KMS-11 (cell line): ENCODE results near the gene RSU1.

Source experiments
- H2AFZ ChIP-seq: fragments of 200-600 bp; sonication (generic); 2 replicates; pipeline ENCODE4 v1.6.1; 2016; ENCODE audit warnings: antibody characterized with exemption, mixed run types, low read depth
- H3K27ac ChIP-seq: fragments of 200-600 bp; sonication (generic); 2 replicates; pipeline ENCODE4 v1.6.1; 2016; ENCODE audit warnings: mild to moderate bottlenecking, mixed run types
- H3K27me3 ChIP-seq: fragments of 200-600 bp; sonication (generic); 2 replicates; pipeline ENCODE4 v1.6.1; 2017; ENCODE audit warnings: mild to moderate bottlenecking, low read depth, mixed run types, moderate library complexity; ENCODE audit not compliant: insufficient read depth
- H3K36me3 ChIP-seq: fragments of 200-600 bp; sonication (generic); 2 replicates; pipeline ENCODE4 v1.6.1; 2017; ENCODE audit warnings: mild to moderate bottlenecking, mixed run types; ENCODE audit not compliant: insufficient read depth
- H3K4me1 ChIP-seq: fragments of 200-600 bp; sonication (generic); 2 replicates; pipeline ENCODE4 v1.6.1; 2016; ENCODE audit warnings: mild to moderate bottlenecking, low read depth, mixed run types; ENCODE audit not compliant: poor library complexity, severe bottlenecking
- H3K4me2 ChIP-seq: fragments of 200-600 bp; sonication (generic); 2 replicates; pipeline ENCODE4 v1.7.0; 2016; ENCODE audit warnings: mild to moderate bottlenecking, mixed run types
- H3K4me3 ChIP-seq: fragments of 200-600 bp; sonication (generic); IDR thresholded peaks from 2 replicates; pipeline ENCODE4 v1.6.1; 2017; ENCODE audit warnings: low read depth, low read length, mixed read lengths; ENCODE audit not compliant: insufficient read depth
- H3K79me2 ChIP-seq: fragments of 200-600 bp; sonication (generic); 2 replicates; pipeline ENCODE4 v1.6.1; 2016; ENCODE audit warnings: low read depth, mixed run types; ENCODE audit not compliant: insufficient read depth
- H3K9ac ChIP-seq: fragments of 200-600 bp; sonication (generic); 2 replicates; pipeline ENCODE4 v1.6.1; 2016; ENCODE audit warnings: mild to moderate bottlenecking, mixed run types
- H4K20me1 ChIP-seq: fragments of 200-600 bp; sonication (generic); 2 replicates; pipeline ENCODE4 v1.6.1; 2016; ENCODE audit warnings: mild to moderate bottlenecking, mixed run types; ENCODE audit not compliant: insufficient read depth
- TF ChIP-seq, protein P1 (sequence below): fragments of 200-600 bp; sonication (generic); conservative IDR thresholded peaks from 2 replicates; pipeline ENCODE4 v1.6.1; 2017; ENCODE audit warnings: low read depth, mild to moderate bottlenecking, antibody characterized with exemption, low read length, moderate library complexity, mixed read lengths

The RSU1 gene

DNA sequence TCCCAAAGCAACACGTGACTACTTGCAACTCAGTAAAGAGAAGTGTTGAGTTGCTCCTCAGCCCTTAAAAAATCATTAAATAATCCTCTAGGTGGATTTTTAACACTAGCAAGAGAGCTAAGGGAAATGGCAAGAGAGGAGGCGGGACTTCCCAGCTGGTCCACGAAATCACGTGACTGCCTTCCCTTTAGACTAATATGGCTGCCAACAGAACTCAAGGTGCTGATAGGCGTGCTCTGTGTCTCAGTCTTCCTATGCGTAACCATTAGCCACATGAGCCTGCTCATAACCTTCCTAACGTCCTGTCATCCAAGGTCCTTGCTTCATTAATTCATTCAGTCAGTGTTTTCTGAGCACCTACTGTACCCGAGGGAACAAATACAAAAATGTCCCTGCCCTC, 66.0 kb downstream of the RSU1 start:
- Histone ChIP-seq H3K4me2 (no peak overlapping the region), H2AFZ (no peak overlapping the region), H3K79me2 (no peaks in the 10 kb centered on the region), H3K27me3 (no peaks in the 10 kb centered on the region), H3K27ac (no peak overlapping the region), H3K9ac (no peak overlapping the region), H4K20me1 (no peaks in the 10 kb centered on the region), H3K36me3 (no peaks in the 10 kb centered on the region), H3K4me1 (no peaks in the 10 kb centered on the region), H3K4me3 (no peak overlapping the region)
- TF ChIP-seq, protein P1, sequence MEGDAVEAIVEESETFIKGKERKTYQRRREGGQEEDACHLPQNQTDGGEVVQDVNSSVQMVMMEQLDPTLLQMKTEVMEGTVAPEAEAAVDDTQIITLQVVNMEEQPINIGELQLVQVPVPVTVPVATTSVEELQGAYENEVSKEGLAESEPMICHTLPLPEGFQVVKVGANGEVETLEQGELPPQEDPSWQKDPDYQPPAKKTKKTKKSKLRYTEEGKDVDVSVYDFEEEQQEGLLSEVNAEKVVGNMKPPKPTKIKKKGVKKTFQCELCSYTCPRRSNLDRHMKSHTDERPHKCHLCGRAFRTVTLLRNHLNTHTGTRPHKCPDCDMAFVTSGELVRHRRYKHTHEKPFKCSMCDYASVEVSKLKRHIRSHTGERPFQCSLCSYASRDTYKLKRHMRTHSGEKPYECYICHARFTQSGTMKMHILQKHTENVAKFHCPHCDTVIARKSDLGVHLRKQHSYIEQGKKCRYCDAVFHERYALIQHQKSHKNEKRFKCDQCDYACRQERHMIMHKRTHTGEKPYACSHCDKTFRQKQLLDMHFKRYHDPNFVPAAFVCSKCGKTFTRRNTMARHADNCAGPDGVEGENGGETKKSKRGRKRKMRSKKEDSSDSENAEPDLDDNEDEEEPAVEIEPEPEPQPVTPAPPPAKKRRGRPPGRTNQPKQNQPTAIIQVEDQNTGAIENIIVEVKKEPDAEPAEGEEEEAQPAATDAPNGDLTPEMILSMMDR = no peak

- Histone ChIP-seq H3K4me2 (no peak overlapping the region), H3K4me1 (no peaks in the 10 kb centered on the region), H3K79me2 (no peaks in the 10 kb centered on the region), H3K27ac (no peak overlapping the region), H3K9ac (no peak overlapping the region), H3K27me3 (no peaks in the 10 kb centered on the region), H3K36me3 (no peaks in the 10 kb centered on the region), H4K20me1 (no peaks in the 10 kb centered on the region), H3K4me3 (no peak overlapping the region), H2AFZ (no peak overlapping the region)
- TF ChIP-seq, protein P1 = no peak
Observed at GRCh38 chr10:16750461-16750860, 66.8 kb downstream of the RSU1 start.

GRCh38 chr10:16748749-16749148, 68.5 kb downstream of the RSU1 start:
- Histone ChIP-seq H3K27ac (no peak overlapping the region), H3K4me1 (no peaks in the 10 kb centered on the region), H3K9ac (no peak overlapping the region), H3K4me2 (no peak overlapping the region), H3K4me3 (no peak overlapping the region), H3K79me2 (no peaks in the 10 kb centered on the region), H2AFZ (no peak overlapping the region), H3K27me3 (no peaks in the 10 kb centered on the region), H3K36me3 (no peaks in the 10 kb centered on the region), H4K20me1 (no peaks in the 10 kb centered on the region)
- TF ChIP-seq, protein P1 = no peak

DNA sequence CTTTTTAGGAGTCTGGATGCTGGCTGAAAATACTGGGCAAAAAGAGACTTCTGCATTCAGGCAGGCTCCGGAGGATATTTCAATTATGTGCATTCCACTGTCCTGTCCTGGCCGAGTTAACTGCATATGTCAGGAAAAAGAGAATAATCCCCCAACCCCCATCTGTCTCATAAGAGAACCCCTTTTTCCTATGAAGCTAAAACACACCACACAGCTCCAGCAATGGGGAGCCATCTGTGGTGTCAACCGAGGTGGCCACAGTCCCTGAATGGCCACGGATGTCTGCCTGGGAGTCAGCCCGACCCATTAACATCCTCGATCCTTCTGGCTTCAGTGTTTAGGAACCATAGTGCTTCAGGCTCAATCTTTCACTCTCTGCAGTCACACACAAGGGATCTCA, 70.4 kb downstream of the RSU1 start:
- Histone ChIP-seq H3K4me3 (no peak overlapping the region), H4K20me1 (no peaks in the 10 kb centered on the region), H3K27me3 (no peaks in the 10 kb centered on the region), H3K4me1 (no peaks in the 10 kb centered on the region), H3K9ac (no peak overlapping the region), H3K79me2 (no peaks in the 10 kb centered on the region), H3K27ac (no peak overlapping the region), H3K36me3 (no peaks in the 10 kb centered on the region), H3K4me2 (no peak overlapping the region), H2AFZ (no peak overlapping the region)
- TF ChIP-seq, protein P1 = no peak

DNA sequence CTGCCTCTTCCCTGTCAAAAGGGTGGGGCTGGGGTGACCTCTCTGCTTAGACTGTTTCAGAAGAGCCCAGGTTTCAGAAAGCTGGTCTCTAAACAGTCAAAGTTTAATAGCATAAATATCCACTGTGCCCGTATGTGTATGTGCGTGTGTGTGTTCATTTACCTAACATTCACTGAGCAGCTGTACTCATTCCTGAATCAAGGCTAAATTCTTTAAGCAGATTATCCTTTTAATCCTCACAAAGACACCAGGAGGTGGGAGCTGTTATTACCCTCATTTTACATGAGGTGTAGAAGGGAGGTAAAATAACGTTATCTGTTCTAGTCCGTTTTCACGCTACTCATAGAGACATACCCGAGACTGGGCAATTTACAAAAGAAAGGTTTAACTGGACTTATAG, 72.2 kb downstream of the RSU1 start:
- H3K4me2 ChIP-seq = no peak overlapping the region
- H3K4me3 ChIP-seq = no peak overlapping the region
- no peaks in the 10 kb centered on the region for H3K79me2 ChIP-seq
- TF ChIP-seq, protein P1 = no peak
- no peak overlapping the region for H2AFZ ChIP-seq
- no peaks in the 10 kb centered on the region for H4K20me1 ChIP-seq
- no peaks in the 10 kb centered on the region for H3K36me3 ChIP-seq
- no peak overlapping the region for H3K27ac ChIP-seq
- H3K9ac ChIP-seq = no peak overlapping the region
- H3K27me3 ChIP-seq = no peaks in the 10 kb centered on the region
- H3K4me1 ChIP-seq = no peaks in the 10 kb centered on the region
